ENCODE results near the gene ARHGAP10.

DNA sequence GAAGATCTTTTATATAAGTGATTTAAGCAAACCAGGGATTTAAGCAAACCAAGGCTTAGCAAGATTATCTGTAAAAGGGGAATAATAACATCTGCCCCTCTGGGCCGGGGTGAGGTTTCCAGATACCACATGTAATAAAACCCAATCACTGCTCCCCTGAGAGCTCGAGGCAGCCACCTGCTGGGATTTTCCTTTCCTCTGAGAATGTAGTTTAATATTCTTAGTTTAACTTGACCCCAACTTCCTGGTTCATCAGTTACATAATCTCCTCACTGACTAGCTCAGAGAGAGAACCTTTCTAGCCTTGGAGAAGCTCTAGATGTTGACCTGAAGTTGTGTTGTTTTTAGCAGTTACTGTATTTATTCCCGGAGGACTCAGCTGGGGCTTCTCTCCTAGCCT lies 322.4 kb downstream of the ARHGAP10 start:
- no peak for TF ChIP-seq CTCF (IDR thresholded peaks at IDR 0.05)
- no peak for TF ChIP-seq EP300 (IDR thresholded peaks at IDR 0.05)

Measured in gastroesophageal sphincter (tissue), 3 donors.